ENCODE measurements around the gene ZNF101.

The ZNF101 gene

GRCh38 chr19:19647037-19647835, 21.4 kb upstream of the ZNF101 start:
- Histone ChIP-seq H3K4me3 (no peak overlapping the region), H3K9me3 (ENCODE audit: low read depth, low read length) (no peaks in the 10 kb centered on the region), H3K27ac (no peak overlapping the region), H3K9ac (ENCODE audit: insufficient read length) (no peak overlapping the region), H3K36me3 (ENCODE audit: insufficient read depth, low read length) (peaks cover 45% of the 10 kb centered on the region; the same call in 1 of the 2 replicates)
- DNase-seq (ENCODE audit: low read depth, low spot score) = no peak
- no peak for TF ChIP-seq POLR2AphosphoS5 (IDR thresholded peaks at IDR 0.05; ENCODE audit: borderline replicate concordance, low read depth, low read length)
- TF ChIP-seq EZH2 (IDR thresholded peaks at IDR 0.05) = no peak
- no peak for TF ChIP-seq FOXP2 (optimal IDR thresholded peaks at IDR 0.05; ENCODE audit: control extremely low read depth, extremely low read length, insufficient read depth)

DNA sequence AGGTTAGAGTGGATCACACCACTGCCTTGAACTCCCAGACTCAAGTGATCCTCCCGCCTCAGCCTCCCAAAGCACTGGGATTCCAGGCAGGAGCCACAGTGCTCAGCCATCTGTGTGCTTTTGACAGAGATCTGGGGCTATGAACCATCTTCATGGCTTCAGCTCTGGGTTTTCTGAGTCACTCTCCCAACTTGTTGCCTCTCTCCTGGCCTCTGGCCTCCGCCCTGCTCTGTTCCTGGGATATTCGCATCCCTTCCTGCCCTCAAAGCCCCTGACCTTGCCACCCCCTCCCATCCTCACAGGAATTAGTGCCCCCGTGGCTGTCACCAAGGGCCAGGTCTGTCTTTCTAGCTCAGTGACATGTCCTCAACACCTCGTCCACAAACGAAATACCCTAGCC, 19.5 kb upstream of the ZNF101 start:
- no peaks in the 10 kb centered on the region for H3K9me3 ChIP-seq (ENCODE audit: low read depth, low read length)
- H3K36me3 ChIP-seq (ENCODE audit: insufficient read depth, low read length) = peaks cover 62% of the 10 kb centered on the region; the same call in 1 of the 2 replicates
- H3K9ac ChIP-seq (ENCODE audit: insufficient read length) = no peak overlapping the region
- H3K27ac ChIP-seq = no peak overlapping the region
- TF ChIP-seq FOXP2 (optimal IDR thresholded peaks at IDR 0.05; ENCODE audit: control extremely low read depth, extremely low read length, insufficient read depth) = no peak
- TF ChIP-seq POLR2AphosphoS5 (IDR thresholded peaks at IDR 0.05; ENCODE audit: borderline replicate concordance, low read depth, low read length) = no peak
- no peak for TF ChIP-seq EZH2 (IDR thresholded peaks at IDR 0.05)
- H3K4me3 ChIP-seq = no peak overlapping the region
- no peak for DNase-seq (ENCODE audit: low read depth, low spot score)

DNA sequence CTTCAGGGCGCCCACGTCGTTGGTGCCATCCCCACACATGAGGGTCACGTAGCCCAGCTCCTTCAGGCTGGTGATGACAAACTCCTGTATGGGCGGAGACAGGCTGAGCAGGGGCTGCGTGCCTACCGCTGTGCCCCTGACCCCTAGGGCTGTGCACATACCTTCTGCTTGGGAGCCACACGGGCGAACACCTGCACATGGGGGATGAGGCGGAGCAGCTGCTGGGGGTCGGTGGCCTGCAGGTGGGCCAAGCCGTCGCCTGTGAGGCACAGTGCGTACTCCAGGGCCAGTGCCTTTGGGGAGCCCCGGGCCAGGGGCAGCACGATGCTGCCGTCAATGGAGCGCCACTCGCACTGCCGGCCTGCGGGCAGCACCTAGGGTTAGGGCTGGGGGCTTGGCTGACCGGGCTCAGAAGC, 19.1 kb upstream of the ZNF101 start:
- DNase-seq (ENCODE audit: low read depth, low spot score) = no peak
- H3K9ac ChIP-seq (ENCODE audit: insufficient read length) = no peak overlapping the region
- TF ChIP-seq FOXP2 (optimal IDR thresholded peaks at IDR 0.05; ENCODE audit: control extremely low read depth, extremely low read length, insufficient read depth) (no peak), POLR2AphosphoS5 (IDR thresholded peaks at IDR 0.05; ENCODE audit: borderline replicate concordance, low read depth, low read length) (no peak)
- peaks cover 67% of the 10 kb centered on the region; the same call in 1 of the 2 replicates for H3K36me3 ChIP-seq (ENCODE audit: insufficient read depth, low read length)
- no peak overlapping the region for H3K27ac ChIP-seq
- H3K4me3 ChIP-seq = no peak overlapping the region
- H3K9me3 ChIP-seq (ENCODE audit: low read depth, low read length) = no peaks in the 10 kb centered on the region

DNA sequence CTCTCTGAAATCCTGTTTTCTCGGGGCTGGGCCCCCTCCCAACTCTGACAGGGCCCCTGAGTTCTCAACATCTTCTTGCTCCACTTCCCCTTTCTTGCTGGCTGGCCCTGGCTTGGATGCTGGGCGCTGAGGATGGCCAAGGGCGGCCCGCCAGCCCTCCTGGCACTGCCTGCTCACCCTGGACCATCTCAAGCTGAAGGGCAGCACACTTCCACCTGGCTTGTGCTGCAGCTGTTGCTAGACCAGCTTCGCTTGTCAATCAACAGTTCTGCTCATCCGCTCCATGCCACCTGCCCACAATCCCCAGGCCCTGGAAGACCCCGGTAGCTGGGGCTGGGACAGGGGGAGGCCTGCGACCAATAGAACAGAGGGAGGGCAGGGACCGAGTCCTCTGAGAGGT, 18.3 kb upstream of the ZNF101 start:
- H3K36me3 ChIP-seq (ENCODE audit: insufficient read depth, low read length) = peaks cover 71% of the 10 kb centered on the region; the same call in 1 of the 2 replicates

GRCh38 chr19:19651076-19651475, 17.6 kb upstream of the ZNF101 start:
- DNase-seq (ENCODE audit: low read depth, low spot score) = no peak
- Histone ChIP-seq H3K9me3 (ENCODE audit: low read depth, low read length) (no peaks in the 10 kb centered on the region), H3K9ac (ENCODE audit: insufficient read length) (no peak overlapping the region), H3K4me3 (no peak overlapping the region), H3K36me3 (ENCODE audit: insufficient read depth, low read length) (peaks cover 74% of the 10 kb centered on the region; the same call in 1 of the 2 replicates), H3K27ac (no peak overlapping the region)
- TF ChIP-seq POLR2AphosphoS5 (IDR thresholded peaks at IDR 0.05; ENCODE audit: borderline replicate concordance, low read depth, low read length) (no peak), EZH2 (IDR thresholded peaks at IDR 0.05) (no peak), FOXP2 (optimal IDR thresholded peaks at IDR 0.05; ENCODE audit: control extremely low read depth, extremely low read length, insufficient read depth) (no peak)

More for the DNA sequence above, 18.3 kb upstream of the ZNF101 start:
- Histone ChIP-seq H3K9me3 (ENCODE audit: low read depth, low read length) (no peaks in the 10 kb centered on the region), H3K9ac (ENCODE audit: insufficient read length) (no peak overlapping the region), H3K4me3 (no peak overlapping the region), H3K27ac (no peak overlapping the region)
- TF ChIP-seq EZH2 (IDR thresholded peaks at IDR 0.05) (no peak), FOXP2 (optimal IDR thresholded peaks at IDR 0.05; ENCODE audit: control extremely low read depth, extremely low read length, insufficient read depth) (no peak), POLR2AphosphoS5 (IDR thresholded peaks at IDR 0.05; ENCODE audit: borderline replicate concordance, low read depth, low read length) (no peak)
- no peak for DNase-seq (ENCODE audit: low read depth, low spot score)

GRCh38 chr19:19652482-19653295, 15.9 kb upstream of the ZNF101 start:
- no peak for TF ChIP-seq POLR2AphosphoS5 (IDR thresholded peaks at IDR 0.05; ENCODE audit: borderline replicate concordance, low read depth, low read length)
- no peak for TF ChIP-seq EZH2 (IDR thresholded peaks at IDR 0.05)
- TF ChIP-seq FOXP2 (optimal IDR thresholded peaks at IDR 0.05; ENCODE audit: control extremely low read depth, extremely low read length, insufficient read depth) = no peak
- H3K36me3 ChIP-seq (ENCODE audit: insufficient read depth, low read length) = peaks cover 76% of the 10 kb centered on the region

GRCh38 chr19:19653597-19654147, 15.0 kb upstream of the ZNF101 start:
- Histone ChIP-seq H3K27ac (no peak overlapping the region), H3K4me3 (no peak overlapping the region), H3K9me3 (ENCODE audit: low read depth, low read length) (no peaks in the 10 kb centered on the region), H3K9ac (ENCODE audit: insufficient read length) (no peak overlapping the region), H3K36me3 (ENCODE audit: insufficient read depth, low read length) (peaks cover 86% of the 10 kb centered on the region)
- TF ChIP-seq FOXP2 (optimal IDR thresholded peaks at IDR 0.05; ENCODE audit: control extremely low read depth, extremely low read length, insufficient read depth) (no peak), POLR2AphosphoS5 (IDR thresholded peaks at IDR 0.05; ENCODE audit: borderline replicate concordance, low read depth, low read length) (no peak), EZH2 (IDR thresholded peaks at IDR 0.05) (no peak)
- no peak for DNase-seq (ENCODE audit: low read depth, low spot score)

More at GRCh38 chr19:19652482-19653295, 15.9 kb upstream of the ZNF101 start:
- Histone ChIP-seq H3K9ac (ENCODE audit: insufficient read length) (no peak overlapping the region), H3K27ac (no peak overlapping the region), H3K4me3 (no peak overlapping the region), H3K9me3 (ENCODE audit: low read depth, low read length) (no peaks in the 10 kb centered on the region)
- no peak for DNase-seq (ENCODE audit: low read depth, low spot score)

GRCh38 chr19:19654441-19654840, 14.2 kb upstream of the ZNF101 start:
- no peak overlapping the region for H3K27ac ChIP-seq
- DNase-seq (ENCODE audit: low read depth, low spot score) = no peak
- no peak overlapping the region for H3K4me3 ChIP-seq
- TF ChIP-seq POLR2AphosphoS5 (IDR thresholded peaks at IDR 0.05; ENCODE audit: borderline replicate concordance, low read depth, low read length) (no peak), EZH2 (IDR thresholded peaks at IDR 0.05) (no peak), FOXP2 (optimal IDR thresholded peaks at IDR 0.05; ENCODE audit: control extremely low read depth, extremely low read length, insufficient read depth) (no peak)
- no peaks in the 10 kb centered on the region for H3K9me3 ChIP-seq (ENCODE audit: low read depth, low read length)
- H3K36me3 ChIP-seq (ENCODE audit: insufficient read depth, low read length) = peaks cover 90% of the 10 kb centered on the region
- H3K9ac ChIP-seq (ENCODE audit: insufficient read length) = no peak overlapping the region

Data from SK-N-MC (cell line).